Medulla oblongata (tissue), 1 donor: ENCODE results near the gene JUP.
A peak's percentile ranks its signal among the peaks of the same experiment; 100 is the strongest.

ENCODE experiments used
- DNase-seq: peaks from one replicate; pipeline ENCODE4 v3.0.0-alpha.2; 2015; ENCODE audit errors: extremely low spot score

Gene JUP

DNA sequence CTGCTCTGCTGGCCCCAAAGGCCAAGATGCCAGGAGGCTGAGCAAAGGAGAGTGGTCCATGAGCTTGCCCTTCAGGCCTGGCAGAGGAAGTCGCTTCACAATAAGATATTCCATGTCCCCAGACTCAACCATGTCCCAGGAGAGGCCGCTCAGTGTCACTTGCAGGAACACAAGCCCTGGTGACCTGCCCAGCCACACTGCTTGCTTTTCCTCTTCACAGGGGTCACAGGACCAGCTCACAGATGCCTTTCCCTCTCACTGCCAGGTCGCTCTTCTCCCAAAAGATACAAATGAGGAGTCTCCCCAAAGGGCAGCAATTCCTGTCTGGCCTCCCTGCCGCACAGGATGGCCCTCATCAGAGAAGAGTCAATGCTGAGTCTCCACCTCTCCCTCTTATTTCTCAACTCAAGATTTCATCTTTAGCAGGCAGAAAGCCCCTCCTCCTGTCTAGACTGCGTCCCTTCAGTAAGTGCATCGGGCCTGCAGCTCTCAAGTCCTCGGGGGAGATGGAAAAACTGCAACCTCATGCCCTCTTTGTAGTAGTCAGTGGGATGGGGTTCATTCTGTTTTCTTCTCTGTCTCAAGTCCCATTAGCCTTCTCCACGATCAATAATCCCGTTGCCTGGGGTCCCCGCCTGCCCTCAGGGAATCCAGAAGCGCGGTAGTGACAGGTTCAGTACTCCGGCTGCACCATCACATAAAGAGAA is 5.0 kb downstream of the JUP start:
- no peak for DNase-seq

DNA sequence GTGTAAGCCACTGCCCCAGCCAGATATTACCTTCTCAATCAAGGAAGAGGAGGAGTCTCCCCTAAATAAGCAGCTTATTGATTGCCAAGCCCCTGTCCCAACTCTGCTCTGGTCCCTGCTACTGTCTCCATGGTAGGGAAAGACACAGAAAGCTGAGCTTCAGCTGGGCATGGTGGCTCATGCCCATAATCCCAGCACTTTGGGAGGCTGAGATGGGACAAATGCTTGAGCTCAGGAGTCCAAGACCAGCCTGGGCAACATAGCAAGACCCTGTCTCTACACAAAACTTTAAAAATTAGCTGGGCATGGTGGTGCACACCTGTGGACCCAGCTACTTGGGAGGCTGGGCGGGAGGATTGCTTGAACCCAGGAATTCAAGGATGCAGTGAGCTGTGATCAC is 6.6 kb downstream of the JUP start:
- no peak for DNase-seq

DNA sequence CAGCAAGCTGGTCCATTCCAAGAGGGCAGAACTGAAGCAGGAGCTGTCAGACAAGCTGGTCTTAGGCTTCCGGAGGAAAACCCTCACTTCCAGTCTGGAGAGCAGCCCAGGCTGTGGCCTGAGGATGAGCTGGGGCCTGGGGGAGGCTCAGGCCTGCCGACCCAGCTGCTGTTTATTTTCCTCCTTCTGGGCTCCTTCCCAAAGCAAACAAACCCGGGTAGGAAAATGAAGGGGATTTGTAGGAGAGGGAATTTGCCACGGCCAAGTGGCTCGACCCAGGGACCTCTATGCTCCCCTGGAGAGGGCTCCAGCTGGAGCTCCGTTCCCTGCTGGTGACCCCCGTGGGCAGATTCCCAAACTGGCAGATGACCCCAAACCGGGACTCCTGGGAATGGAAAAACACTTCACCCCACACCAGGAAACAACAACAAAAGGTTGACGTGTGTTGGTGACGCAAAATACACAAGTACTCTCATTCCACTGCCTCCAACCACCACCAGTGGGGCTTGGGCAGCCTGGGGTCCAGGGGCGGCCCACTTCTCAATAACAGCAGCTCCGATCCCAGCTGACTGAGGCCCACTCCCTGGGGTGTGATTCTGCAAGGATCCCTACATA is 8.8 kb downstream of the JUP start:
- DNase-seq, result peak; percentile 59

DNA sequence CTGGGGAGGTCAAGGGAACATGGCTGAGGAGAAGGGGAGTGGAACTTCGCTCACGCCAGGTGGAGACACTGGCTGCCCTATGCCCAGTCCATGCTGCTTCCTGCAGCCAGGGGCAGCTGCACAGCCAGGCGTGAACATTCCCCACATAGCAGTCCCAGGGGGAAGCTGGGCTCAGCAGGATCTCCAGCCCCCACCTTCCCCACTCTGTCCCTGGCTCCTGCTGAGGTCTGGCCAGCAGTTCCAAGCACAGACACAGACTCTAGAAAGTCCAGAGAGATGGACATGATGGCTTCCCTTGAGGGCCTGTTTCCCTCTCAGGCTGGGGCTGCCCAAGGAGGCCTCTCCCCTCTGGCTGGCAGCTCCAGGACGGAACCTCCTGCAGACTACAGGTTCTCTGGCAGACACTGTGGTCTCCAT is 9.3 kb downstream of the JUP start:
- DNase-seq, result no peak

DNA sequence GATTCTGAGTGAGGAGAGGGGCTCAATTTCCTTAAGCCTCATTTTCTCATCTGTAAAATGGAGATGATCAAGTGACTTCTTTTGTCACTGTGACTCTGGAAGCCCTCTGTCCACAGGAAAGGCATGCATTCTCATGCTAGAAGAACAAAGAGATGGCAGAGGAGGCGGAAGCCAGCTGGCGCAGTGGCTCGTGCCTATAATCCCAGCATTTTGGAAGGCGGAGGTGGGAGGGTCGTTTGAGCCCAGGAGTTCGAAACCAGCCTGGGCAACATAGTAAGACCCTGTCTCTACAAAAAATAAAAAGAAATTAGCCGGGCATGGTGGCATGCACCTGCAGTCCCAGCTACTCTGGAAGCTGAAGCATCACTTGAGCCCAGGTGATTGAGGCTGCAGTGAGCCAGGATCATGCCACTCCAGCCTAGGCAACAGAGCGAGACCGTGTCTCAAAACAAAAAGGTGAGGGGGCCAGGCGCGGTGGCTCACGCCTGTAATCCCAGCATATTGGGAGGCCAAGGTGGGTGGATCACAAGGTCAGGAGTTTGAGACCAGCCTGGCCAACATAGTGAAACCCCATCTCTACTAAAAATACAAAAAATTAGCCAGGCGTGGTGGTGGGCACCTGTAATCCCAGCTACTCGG is 10.1 kb downstream of the JUP start:
- DNase-seq, result peak; percentile 43

DNA sequence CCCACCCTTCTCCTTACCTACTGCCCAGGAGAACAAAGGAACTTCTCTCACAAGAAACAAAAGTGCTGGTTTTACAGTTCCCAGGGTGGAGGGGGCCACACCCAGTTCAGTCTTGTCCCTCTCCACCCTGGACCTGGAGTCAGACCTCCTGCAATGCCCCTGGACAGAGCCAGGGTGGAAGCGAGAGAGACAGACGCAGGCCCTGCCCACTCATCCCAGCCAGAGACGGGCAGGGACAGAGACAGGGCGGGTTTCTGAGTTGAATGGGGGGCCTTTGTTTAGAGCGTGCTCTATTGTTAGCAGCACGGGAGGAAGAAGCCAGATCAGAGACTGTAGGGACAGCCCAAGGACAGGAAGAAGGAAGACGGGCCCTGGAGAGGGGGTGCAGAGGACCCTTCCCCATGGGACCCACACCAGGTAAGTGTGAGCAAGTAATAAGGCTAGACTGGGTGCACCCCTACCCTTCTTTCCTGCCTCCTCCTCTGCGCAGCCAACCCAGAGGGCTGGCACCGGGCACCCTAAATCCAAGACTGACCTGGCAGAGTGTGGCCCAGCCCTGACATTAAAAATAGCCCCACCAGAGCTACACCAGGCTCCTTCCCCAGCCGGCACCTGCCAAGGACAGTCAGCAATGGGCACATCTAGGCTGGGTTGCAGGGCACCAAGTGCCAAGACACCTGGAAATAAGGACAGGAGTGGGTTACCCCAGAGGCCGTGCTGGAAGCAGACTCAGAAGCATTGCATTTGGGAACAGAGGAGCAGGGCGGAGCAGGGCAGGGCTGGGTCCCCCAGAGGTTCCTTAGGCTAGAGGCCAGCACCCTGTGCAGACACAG is 10.9 kb downstream of the JUP start:
- DNase-seq, result peak; percentile 89

DNA sequence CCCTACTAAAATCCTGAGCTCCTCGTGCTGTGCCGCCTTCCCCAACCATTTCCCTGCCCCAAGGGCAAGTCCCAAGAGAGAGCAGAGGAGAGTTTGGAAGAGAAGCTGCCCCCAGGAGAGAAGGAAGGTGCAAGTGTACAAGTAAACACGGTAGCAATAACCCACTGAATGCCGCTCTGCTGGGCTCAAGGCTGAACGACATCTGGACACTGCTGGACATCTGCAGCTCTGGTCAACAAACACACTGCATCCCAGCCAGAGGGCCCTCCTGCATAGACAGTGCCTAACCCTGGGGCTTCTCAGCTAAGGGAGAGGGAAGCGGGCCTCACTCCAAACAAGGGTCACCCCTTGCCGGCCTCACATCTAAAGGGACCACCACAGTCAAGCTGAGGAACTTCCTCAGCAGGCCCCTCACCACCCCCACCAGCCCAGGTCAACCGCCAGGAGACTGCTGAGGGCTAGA is 12.7 kb downstream of the JUP start:
- DNase-seq, result peak; percentile 16

DNA sequence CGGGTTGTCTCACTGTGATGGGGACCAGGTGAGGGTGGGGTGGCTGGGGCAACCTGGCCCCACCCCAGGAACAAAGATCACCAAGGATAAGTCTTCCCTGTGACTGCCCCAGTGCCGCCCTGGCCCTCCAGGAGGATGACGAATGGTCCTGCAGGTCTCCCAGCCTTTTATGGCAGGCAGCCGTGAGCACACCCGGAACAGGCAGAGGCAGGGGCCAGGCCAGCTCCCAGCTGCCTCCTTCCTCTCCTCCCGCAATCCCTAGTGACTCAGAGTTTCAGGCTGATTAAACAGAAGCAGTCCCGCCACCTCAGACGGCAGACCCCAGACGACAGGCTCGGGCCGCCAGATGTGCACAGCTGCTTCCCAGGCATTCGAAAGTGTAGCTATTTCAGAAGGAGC is 13.3 kb downstream of the JUP start:
- DNase-seq, result no peak

DNA sequence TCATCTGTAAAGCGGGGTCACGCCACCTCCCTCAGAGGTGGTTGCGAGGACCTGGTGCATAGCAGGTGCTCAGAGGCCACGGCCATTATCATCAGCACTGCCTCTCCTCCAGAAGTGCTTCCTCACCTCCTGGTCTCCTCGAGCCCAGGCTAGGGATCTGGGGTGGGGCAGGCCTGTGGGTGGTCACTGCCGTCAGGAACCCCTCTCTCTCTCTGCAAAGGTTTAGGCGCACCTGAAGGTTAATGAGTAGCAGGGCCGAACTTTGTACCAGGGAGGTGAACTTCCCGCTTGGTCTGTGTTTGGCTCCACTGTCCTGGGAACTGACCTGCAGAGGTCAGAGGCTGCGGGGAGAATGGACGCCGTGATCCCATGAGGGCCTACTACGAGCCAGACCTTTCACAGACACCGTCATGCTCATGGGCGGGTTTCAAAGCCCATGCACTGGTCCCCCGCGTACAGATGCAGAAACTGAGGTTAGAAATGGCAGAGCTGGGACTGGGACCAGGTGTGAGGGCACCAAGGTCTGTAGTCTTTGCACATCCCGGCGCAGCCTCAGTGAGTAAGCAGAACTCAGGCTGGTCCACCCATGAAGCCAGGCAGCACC is 13.8 kb downstream of the JUP start:
- no peak for DNase-seq

DNA sequence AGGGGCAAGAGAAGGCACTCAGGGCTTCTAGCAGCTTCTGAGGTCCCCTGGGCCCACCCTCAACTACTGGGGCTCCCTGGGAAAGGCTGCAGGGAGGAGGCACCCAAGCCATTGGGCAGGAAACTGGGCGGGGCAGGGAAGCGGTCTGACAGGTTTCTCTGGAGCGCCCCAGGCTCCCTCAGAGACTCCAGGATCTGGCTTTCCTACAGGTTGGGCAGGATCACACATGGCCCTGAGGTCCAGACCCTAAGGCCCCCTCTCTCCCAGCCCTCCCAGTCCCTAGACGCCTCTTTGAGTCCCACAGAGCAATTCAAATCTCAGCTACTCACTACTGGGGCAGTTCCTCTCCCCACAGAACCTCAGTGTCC is 14.3 kb downstream of the JUP start:
- no peak for DNase-seq

DNA sequence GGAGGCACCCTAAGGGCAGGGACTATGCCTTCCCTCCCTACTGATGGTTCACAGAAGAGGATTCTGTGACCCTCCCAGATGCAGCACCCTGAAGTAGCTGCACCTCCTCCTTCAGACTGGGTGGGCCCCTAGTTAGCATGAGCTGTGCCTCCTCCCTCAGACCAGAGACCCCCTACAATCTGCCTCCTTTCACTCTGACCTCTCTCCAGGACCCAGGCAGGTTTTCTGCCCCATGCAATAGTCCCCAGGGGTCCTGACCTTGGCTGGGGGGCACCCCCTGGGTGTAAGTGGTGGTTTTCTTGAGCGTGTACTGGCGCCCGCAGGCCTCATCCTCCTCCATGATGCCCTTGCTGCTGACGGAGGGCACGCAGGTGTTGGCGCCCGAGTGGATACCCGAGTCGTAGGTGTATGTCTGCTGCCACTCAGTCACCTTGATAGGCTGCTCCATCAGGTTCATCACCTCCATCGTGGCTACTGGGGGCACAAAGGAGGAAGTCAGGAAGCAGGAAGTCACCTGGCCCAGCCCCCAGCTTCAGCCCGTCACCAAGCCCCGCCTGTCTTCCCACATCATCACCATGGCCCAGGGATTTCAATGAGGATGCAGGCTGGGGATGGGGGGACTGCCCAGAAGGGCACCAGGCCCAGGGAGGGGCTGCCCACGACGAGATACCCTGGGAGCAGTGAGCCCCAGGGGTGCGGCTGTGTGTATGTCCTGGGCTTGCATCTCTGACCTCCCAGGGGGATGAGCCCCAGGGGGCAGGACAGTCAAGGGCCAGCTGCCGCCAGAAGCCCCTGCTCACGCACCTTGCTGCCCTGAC is 14.9 kb downstream of the JUP start:
- no peak for DNase-seq

DNA sequence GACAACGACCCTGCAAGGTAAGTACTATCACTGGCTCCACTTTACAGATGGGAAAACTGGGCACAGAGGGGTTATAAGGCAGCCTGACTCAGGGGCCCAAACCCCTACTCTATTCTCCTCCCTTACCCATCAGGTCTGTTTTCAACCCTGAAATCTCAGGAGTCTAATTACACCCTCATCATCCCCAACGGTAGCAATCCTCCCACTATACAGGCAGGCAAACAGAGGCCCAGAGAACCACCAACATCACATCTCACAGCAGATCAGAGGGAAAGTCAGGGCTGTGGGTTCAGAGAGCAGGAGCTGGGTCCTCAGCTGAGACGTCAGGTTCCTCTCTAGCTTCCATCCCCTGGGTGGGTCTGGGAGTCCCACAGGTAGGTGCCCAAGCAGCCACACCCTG is 16.5 kb downstream of the JUP start:
- DNase-seq, result no peak

DNA sequence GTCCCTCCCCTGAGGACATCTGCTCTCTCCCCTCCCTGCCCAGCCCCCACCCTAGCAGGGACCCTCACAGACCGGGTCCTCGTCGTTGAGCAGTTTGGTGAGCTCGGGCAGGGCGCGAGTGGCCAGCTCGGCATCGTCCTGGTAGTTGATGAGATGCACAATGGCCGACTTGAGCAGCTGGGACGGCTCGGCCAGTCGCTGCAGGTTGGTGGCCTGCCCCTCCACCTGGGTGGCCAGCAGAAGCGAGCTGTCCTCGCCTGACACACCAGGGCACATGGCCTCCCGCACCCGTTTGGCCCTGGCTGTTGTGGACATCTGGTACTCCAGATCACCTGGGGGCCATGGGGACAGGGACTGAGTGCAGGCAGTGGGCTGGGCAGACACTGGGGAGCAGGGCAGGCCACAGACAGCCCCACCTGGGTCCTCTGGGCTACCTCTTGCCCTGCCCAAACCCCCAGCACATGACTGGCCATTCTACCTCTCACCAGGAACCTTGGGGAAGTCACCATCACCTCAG is 17.1 kb downstream of the JUP start:
- DNase-seq, result no peak

DNA sequence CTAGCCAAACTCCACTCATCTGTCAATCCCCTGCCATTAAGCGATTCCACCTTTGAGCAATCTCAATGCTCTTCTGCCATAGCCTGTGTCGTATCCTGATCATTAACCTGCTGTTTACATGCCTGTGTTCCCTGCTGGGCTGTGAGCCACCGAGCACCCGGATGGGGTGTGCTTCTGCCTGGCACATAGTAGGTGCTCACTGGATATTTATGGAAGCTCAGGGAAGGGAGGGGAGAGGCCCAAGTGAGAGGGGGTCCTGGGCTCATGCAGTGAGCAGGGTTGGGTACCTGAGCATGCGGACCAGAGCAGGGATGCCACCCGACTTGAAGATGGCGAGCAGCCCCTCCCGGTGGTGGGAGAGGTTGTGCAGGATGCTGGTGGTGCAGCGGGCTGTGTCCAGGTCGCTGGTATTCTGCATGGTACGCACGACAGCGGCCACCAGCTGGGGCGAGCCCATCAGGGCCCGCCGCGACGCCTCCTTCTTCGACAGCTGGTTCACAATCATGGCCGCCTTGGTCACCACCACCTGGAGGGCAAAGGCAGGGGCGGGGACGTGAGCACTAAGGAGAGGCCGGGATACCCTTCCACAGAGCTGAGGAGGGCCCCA is 17.7 kb downstream of the JUP start:
- DNase-seq, result no peak

DNA sequence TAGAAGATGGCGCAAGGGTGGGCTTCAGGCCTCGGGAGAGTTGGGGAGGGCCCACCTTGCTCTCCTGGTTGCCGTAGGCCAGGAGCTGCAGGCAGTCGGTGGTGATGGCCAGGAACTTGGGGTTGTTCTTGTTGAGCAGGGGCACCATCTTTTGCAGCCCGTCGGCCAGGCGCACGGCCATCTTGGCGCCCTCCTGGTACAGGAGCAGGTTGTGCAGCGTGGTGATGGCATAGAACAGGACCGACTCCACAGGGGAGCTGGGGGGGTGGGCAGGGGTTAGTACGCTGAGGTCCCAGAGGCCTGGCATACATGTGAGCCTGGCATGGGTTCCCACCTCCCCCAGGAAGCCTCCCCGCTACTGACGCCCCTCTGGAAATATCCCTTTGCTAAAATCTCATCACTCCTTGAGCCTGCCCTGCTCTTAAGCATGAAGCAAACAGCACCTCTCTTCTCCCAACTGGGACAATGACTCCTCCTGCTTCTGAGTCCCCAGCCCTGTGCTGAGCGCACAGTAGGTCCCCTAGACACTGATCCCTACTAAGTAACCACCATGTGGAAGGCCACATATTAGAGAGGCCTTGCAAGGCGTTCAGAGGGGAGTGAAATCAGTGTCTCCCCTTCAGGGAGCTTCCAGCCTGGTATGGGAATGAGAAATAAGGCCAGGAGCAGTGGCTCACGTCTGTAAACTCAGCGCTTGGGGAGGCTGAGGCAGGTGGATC is 19.0 kb downstream of the JUP start:
- DNase-seq, result no peak

DNA sequence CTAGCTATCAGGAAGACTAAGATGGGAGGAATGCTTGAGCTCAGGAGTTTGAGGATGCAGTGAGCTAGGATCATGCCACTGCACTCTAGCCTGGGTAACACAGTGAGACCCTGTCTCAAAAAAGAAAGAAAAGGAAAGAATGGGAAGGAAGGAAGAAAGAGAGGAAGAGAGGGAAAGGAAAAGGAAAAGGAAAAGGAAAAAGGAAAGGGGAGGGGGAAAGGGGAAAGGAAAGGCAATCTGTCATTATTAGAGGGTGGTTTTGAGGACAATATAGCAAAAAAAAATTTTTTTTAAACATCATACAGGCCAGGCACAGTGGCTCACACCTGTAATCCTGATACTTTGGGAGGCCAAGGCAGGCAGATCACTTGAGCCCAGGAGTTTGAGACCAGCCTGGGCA is 20.4 kb downstream of the JUP start:
- no peak for DNase-seq

DNA sequence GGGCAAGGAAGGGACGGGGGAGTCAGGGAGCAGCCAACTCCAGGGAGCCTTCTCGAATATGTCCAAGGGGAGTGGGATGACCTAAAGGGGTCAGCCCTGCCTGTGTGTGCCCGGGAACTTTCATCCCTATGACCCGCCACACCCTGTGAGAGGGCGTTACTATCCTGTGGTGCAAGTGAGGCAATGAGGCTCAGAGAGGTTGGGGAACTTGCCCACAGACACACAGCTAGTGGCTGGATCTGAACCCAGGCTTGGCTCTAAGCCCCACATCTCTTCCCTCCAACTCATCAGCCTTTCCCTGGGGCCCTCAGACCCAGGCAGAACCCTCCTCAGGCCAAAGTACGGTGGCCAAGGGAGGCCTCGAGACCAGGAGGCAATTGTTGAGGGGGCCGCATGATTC is 23.2 kb downstream of the JUP start:
- no peak for DNase-seq

DNA sequence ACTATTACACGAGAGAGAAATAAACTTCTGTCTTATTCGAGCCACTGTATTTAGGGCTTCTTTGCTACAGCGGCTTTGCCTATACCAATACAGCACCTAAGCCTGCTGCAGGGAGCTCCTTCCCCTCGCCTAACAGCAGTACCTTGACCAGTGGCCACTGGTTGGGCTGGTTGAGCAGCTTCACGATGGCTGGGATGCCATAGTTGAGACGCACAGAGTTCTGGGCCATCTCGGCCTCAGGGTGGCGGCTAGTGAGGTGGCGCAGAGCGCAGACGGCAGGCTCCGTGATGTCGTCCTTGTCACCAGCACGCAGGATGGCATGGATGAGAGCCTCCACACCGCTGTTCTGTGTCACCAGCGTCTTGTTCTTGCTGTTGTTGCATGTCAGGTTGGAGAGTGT is 23.7 kb downstream of the JUP start:
- DNase-seq, result no peak

DNA sequence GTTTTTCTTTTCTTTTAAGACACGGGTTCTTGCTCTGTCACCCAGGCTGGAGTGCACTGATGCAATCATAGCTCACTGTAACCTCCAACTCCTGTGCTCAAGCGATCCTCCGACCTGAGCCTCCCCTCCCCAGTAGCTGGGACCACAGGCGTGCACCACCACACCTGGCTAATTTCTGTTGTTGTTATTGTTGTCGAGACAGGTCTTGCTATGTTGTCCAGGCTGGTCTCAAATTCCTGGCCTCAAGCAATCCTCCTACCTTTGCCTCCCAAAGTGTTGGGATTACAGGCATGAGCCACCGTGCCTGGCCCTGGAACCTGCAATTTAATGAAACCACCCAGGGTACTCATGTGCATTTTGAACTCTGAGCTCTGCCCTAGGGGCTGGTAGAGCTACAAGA is 24.1 kb downstream of the JUP start:
- DNase-seq, result no peak

DNA sequence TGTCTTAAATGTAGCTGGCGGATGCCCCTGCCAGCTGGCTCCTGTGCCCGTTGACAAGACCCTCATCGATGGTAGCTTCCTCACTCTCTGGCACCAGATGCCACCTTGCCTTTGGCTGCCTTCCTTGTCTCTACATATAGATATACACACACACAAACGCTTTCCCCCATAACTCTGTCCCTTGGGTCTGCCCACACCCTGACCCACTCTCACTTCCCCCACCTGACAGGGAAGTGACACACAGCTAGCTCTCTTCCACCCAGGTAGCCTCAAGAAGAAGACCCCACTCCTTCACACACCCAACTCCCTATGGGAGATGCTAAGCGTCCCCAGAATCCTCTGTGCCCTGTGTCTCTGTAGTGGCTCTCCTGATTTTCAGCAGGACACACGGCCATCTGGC is 25.6 kb downstream of the JUP start:
- no peak for DNase-seq
